ENCODE measurements around the gene CFAP54.

DNA sequence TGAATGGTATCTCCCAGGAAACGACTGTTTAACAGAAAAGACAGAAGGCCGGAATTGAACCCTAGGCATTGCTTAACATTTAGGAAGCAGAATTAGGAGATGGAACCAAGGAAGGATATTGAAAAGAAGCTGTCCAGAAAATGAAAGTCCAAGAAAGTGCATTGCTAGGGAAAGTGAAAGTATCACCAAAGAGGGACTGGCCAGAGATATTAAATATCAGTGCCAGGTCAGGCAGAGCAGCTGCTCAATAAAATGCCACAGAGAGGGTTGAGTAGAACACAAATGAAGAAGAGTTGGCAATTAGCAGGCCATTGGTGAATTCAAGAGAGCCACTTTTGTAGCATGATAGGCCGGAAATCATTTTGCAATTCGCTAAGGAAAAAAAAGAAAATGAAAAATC is 101.6 kb downstream of the CFAP54 start:
- no peak for TF ChIP-seq GATA2 (IDR thresholded peaks at IDR 0.05; ENCODE audit: low read depth, low read length)
- no peak for TF ChIP-seq GATA3 (IDR thresholded peaks at IDR 0.05; ENCODE audit: low read depth, low read length)

Data from SH-SY5Y (cell line).